Prostate gland (tissue), 2 donors: Measurements from ENCODE around the gene PNRC2.

Source experiments
- POLR2A ChIP-seq: fragments of 450-650 bp; IDR thresholded peaks from one replicate; pipeline ENCODE4 v1.6.1; 2016; ENCODE audit warnings: antibody characterized with exemption, mild to moderate bottlenecking
- POLR2AphosphoS5 ChIP-seq: sonication (generic); formaldehyde crosslinking; IDR thresholded peaks from one replicate; pipeline ENCODE4 v1.6.1; 2017; ENCODE audit warnings: antibody characterized with exemption
- TF ChIP-seq, protein P1 (sequence below), 4 experiments: fragments of 200-600 bp in 2 of 4; fragments of 450-650 bp in 2 of 4; sonication (generic) in 2 of 4; IDR thresholded peaks; 1 replicate in 3 of 4; 2 replicates in 1 of 4; pipeline ENCODE4 v1.5.1; 2016 to 2019; ENCODE audit warnings: antibody characterized with exemption in 4 of 4, mild to moderate bottlenecking in 2 of 4, moderate library complexity in 2 of 4

DNA sequence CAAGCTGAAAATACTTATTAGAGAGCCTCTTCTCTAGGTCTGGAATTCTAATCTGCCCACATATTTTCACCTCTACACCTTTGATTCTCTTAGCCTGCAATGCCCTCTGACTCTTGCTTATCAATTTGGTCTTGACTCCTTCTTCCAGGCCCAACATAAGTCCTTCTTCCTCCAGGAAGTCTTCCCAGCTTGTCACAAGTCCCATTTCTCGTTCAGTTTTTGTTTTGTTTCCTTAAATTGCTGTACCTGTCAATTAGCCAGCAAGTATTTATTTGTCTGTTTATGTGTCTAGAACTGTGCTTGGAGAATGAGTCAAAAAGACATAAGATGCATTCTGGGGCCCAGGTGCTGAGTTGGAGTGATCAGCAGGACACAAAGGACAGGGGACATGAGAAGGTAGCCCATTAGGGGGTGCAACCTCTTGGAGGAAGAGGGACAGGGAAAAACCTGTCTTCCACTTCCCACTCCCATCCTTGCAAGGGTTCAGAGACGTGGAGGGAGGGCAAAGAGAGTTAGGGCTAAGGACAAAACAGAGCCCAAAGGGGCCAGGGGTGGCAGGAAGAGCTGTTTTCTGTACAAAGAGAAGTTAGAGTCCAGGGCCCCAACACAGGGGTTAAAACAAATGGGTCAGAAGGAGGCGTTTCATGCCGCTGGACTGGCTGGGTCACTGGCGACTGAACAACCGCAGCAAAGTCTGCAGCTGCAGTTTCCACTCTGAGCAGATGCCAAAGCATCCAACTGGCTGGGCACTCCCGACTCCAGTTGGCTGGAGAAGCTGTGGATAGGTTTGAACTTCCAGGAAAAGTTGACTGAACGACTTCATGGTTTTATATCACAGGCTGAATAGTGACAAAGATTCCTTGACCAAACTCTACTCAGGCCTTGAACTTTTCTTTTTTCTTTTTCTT is 35.8 kb upstream of the PNRC2 start:
- TF ChIP-seq, protein P1, sequence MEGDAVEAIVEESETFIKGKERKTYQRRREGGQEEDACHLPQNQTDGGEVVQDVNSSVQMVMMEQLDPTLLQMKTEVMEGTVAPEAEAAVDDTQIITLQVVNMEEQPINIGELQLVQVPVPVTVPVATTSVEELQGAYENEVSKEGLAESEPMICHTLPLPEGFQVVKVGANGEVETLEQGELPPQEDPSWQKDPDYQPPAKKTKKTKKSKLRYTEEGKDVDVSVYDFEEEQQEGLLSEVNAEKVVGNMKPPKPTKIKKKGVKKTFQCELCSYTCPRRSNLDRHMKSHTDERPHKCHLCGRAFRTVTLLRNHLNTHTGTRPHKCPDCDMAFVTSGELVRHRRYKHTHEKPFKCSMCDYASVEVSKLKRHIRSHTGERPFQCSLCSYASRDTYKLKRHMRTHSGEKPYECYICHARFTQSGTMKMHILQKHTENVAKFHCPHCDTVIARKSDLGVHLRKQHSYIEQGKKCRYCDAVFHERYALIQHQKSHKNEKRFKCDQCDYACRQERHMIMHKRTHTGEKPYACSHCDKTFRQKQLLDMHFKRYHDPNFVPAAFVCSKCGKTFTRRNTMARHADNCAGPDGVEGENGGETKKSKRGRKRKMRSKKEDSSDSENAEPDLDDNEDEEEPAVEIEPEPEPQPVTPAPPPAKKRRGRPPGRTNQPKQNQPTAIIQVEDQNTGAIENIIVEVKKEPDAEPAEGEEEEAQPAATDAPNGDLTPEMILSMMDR (IDR thresholded peaks at IDR 0.05): no peak
- TF ChIP-seq POLR2A: no peak
- TF ChIP-seq POLR2AphosphoS5: no peak
